ENCODE data around the gene DDX52.
"Not testable (repeated sequence)": the region's sequence is repeated elsewhere in the genome, so short reads cannot be mapped to it uniquely, and the experiment has no call there.

Gene DDX52

GRCh38 chr17:37642681-37643080, 565 bp downstream of the DDX52 start:
- Histone ChIP-seq H2AFZ (ENCODE audit: low read depth) (peak overlapping the region; percentile 95), H3K4me3 (IDR thresholded peaks at IDR 0.05; ENCODE audit: insufficient read depth, low read depth, low read length) (no peak overlapping the region), H3K27ac (peak overlapping the region; percentile 69), H3K9ac (peak overlapping the region; percentile 85), H4K20me1 (ENCODE audit: insufficient read depth) (no peaks in the 10 kb centered on the region), H3K36me3 (ENCODE audit: insufficient read depth) (no peaks in the 10 kb centered on the region; the same call in 1 of the 2 replicates), H3K4me1 (ENCODE audit: low read depth, poor library complexity, severe bottlenecking) (peaks cover 22% of the 10 kb centered on the region), H3K79me2 (ENCODE audit: insufficient read depth, low read depth) (peaks cover 56% of the 10 kb centered on the region), H3K4me2 (peak overlapping the region; percentile 100), H3K27me3 (ENCODE audit: insufficient read depth, low read depth) (no peaks in the 10 kb centered on the region)
- TF ChIP-seq, protein P1, sequence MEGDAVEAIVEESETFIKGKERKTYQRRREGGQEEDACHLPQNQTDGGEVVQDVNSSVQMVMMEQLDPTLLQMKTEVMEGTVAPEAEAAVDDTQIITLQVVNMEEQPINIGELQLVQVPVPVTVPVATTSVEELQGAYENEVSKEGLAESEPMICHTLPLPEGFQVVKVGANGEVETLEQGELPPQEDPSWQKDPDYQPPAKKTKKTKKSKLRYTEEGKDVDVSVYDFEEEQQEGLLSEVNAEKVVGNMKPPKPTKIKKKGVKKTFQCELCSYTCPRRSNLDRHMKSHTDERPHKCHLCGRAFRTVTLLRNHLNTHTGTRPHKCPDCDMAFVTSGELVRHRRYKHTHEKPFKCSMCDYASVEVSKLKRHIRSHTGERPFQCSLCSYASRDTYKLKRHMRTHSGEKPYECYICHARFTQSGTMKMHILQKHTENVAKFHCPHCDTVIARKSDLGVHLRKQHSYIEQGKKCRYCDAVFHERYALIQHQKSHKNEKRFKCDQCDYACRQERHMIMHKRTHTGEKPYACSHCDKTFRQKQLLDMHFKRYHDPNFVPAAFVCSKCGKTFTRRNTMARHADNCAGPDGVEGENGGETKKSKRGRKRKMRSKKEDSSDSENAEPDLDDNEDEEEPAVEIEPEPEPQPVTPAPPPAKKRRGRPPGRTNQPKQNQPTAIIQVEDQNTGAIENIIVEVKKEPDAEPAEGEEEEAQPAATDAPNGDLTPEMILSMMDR (conservative IDR thresholded peaks at IDR 0.05; ENCODE audit: low read depth, low read length) = no peak

DNA sequence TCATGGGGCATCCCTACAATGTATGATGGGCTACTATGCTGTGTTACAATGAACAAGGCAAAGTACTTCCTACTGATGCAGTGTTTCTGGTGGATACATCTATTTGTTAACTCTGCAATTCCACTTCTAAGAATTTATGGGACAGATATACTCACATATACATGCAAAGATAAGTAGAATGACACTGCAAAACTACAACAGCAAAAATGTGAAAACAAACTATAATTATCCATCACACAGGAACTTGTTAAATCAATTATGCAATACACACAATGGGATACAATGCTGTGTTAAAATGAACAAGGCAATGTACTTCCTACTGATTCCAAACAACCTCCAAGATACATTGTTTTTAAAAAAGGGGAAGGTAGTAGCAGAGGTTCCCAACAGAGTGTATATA, 3.2 kb downstream of the DDX52 start:
- peaks cover 13% of the 10 kb centered on the region; the same call in 1 of the 2 replicates for H3K36me3 ChIP-seq (ENCODE audit: insufficient read depth)
- peaks cover 65% of the 10 kb centered on the region for H3K79me2 ChIP-seq (ENCODE audit: insufficient read depth, low read depth)
- TF ChIP-seq, protein P1 (conservative IDR thresholded peaks at IDR 0.05; ENCODE audit: low read depth, low read length) = no peak
- peaks cover 22% of the 10 kb centered on the region for H3K4me1 ChIP-seq (ENCODE audit: low read depth, poor library complexity, severe bottlenecking)
- no peak overlapping the region for H3K9ac ChIP-seq
- no peaks in the 10 kb centered on the region for H4K20me1 ChIP-seq (ENCODE audit: insufficient read depth)
- no peaks in the 10 kb centered on the region for H3K27me3 ChIP-seq (ENCODE audit: insufficient read depth, low read depth)
- H3K27ac ChIP-seq = no peak overlapping the region
- H3K4me2 ChIP-seq = no peak overlapping the region
- no peak overlapping the region for H2AFZ ChIP-seq (ENCODE audit: low read depth)
- no peak overlapping the region for H3K4me3 ChIP-seq (IDR thresholded peaks at IDR 0.05; ENCODE audit: insufficient read depth, low read depth, low read length)

- no peak overlapping the region for H2AFZ ChIP-seq (ENCODE audit: low read depth)
- H4K20me1 ChIP-seq (ENCODE audit: insufficient read depth) = no peaks in the 10 kb centered on the region
- H3K79me2 ChIP-seq (ENCODE audit: insufficient read depth, low read depth) = peaks cover 62% of the 10 kb centered on the region
- peaks cover 13% of the 10 kb centered on the region; the same call in 1 of the 2 replicates for H3K36me3 ChIP-seq (ENCODE audit: insufficient read depth)
- TF ChIP-seq, protein P1 (conservative IDR thresholded peaks at IDR 0.05; ENCODE audit: low read depth, low read length) = no peak
- H3K27ac ChIP-seq = no peak overlapping the region
- H3K27me3 ChIP-seq (ENCODE audit: insufficient read depth, low read depth) = no peaks in the 10 kb centered on the region
- H3K4me1 ChIP-seq (ENCODE audit: low read depth, poor library complexity, severe bottlenecking) = peaks cover 17% of the 10 kb centered on the region
- H3K4me2 ChIP-seq = no peak overlapping the region
- no peak overlapping the region for H3K4me3 ChIP-seq (IDR thresholded peaks at IDR 0.05; ENCODE audit: insufficient read depth, low read depth, low read length)
- H3K9ac ChIP-seq = no peak overlapping the region
Measured at GRCh38 chr17:37637956-37638355, 5.3 kb downstream of the DDX52 start.

DNA sequence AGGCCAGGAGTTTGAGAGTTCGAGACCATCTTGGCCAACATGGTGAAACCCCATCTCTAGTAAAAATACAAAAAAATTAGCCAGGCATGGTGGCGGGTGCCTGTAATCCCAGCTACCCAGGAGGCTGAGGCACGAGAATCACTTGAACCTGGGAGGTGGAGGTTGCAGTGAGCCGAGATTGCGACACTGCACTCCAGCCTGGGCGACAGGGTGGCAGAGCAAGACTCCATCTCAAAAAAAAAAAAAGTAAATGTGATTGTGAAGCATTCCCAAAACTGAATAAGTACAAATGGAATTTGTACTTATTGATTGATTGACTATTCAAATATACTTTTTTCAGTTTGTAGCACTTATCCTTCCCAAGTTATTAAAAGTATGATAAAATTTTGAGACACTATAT, 26.8 kb downstream of the DDX52 start:
- H3K27ac ChIP-seq; H4K20me1 ChIP-seq (ENCODE audit: insufficient read depth); H3K4me3 ChIP-seq (IDR thresholded peaks at IDR 0.05; ENCODE audit: insufficient read depth, low read depth, low read length); H3K27me3 ChIP-seq (ENCODE audit: insufficient read depth, low read depth); H2AFZ ChIP-seq (ENCODE audit: low read depth); H3K9ac ChIP-seq; H3K79me2 ChIP-seq (ENCODE audit: insufficient read depth, low read depth); H3K4me1 ChIP-seq (ENCODE audit: low read depth, poor library complexity, severe bottlenecking); H3K4me2 ChIP-seq: not testable (repeated sequence)
- H3K36me3 ChIP-seq (ENCODE audit: insufficient read depth) = peaks cover 12% of the 10 kb centered on the region

DNA sequence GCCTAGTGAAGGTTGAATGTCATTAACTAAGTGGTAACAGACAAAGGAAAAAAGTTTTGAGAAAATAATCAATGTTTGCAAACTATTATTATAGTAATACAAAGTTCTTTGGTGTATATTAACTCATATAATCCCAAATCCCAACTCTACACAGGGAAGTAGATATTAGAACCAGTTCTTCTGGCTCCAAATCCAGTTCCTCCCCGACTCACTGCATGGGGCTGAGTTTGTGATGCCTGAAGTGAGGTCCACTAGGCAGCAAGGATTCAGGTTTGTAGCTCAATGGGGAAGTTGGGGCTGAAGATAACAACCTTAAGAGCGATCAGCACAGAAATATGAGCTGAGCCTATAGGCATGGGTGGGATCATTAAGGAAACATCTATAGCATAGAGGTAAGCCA, 28.4 kb downstream of the DDX52 start:
- no peak overlapping the region for H3K4me2 ChIP-seq
- no peak overlapping the region for H2AFZ ChIP-seq (ENCODE audit: low read depth)
- H3K4me3 ChIP-seq (IDR thresholded peaks at IDR 0.05; ENCODE audit: insufficient read depth, low read depth, low read length) = no peak overlapping the region
- H3K9ac ChIP-seq = no peak overlapping the region
- TF ChIP-seq, protein P1 (conservative IDR thresholded peaks at IDR 0.05; ENCODE audit: low read depth, low read length) = no peak
- no peaks in the 10 kb centered on the region for H3K79me2 ChIP-seq (ENCODE audit: insufficient read depth, low read depth)
- no peaks in the 10 kb centered on the region for H4K20me1 ChIP-seq (ENCODE audit: insufficient read depth)
- H3K4me1 ChIP-seq (ENCODE audit: low read depth, poor library complexity, severe bottlenecking) = peaks cover 12% of the 10 kb centered on the region
- H3K27me3 ChIP-seq (ENCODE audit: insufficient read depth, low read depth) = no peaks in the 10 kb centered on the region
- peaks cover 7% of the 10 kb centered on the region for H3K36me3 ChIP-seq (ENCODE audit: insufficient read depth)
- no peak overlapping the region for H3K27ac ChIP-seq
